Neural progenitor cell (in vitro differentiated cells): ENCODE results near the gene PROKR2. TPM values are rescaled to one million over a fixed set of nuclear protein-coding genes. Genes with fewer than 3 reads are reported as not detected.

Source experiments
- DNase-seq: peaks from one replicate; pipeline ENCODE4 v3.0.0-alpha.2; 2016; ENCODE audit warnings: low spot score
- H2AFZ ChIP-seq: fragments of 200-600 bp; sonication (generic); replicated peaks from 2 replicates; pipeline ENCODE4 v1.6.1; 2016; ENCODE audit warnings: antibody characterized with exemption
- H3F3A ChIP-seq: fragments of 200-600 bp; sonication (generic); 2 replicates; pipeline ENCODE4 v1.6.1; 2016; ENCODE audit warnings: antibody characterized with exemption, low read depth
- H3K27ac ChIP-seq: fragments of 200-600 bp; sonication (generic); 2 replicates; pipeline ENCODE4 v1.5.1; 2016; ENCODE audit warnings: mild to moderate bottlenecking
- H3K27me3 ChIP-seq: fragments of 200-600 bp; sonication (generic); 2 replicates; pipeline ENCODE4 v1.6.1; 2016; ENCODE audit warnings: mild to moderate bottlenecking, moderate library complexity
- H3K36me3 ChIP-seq: fragments of 200-600 bp; sonication (generic); 2 replicates; pipeline ENCODE4 v1.5.1; 2016
- H3K4me1 ChIP-seq: fragments of 200-600 bp; sonication (generic); 2 replicates; pipeline ENCODE4 v1.6.1; 2016; ENCODE audit warnings: mixed run types
- H3K4me2 ChIP-seq: fragments of 200-600 bp; sonication (generic); 2 replicates; pipeline ENCODE4 v1.6.1; 2016
- H3K4me3 ChIP-seq: fragments of 200-600 bp; sonication (generic); 2 replicates; pipeline ENCODE4 v1.5.1; 2016
- H3K79me2 ChIP-seq: fragments of 200-600 bp; sonication (generic); 2 replicates; pipeline ENCODE4 v1.6.1; 2016; ENCODE audit warnings: low read depth
- H3K9ac ChIP-seq: fragments of 200-600 bp; sonication (generic); 2 replicates; pipeline ENCODE4 v1.6.1; 2016
- H3K9me3 ChIP-seq: fragments of 200-600 bp; sonication (generic); 2 replicates; pipeline ENCODE4 v1.5.1; 2016; ENCODE audit warnings: low read depth
- H4K20me1 ChIP-seq: fragments of 200-600 bp; sonication (generic); 2 replicates; pipeline ENCODE4 v1.6.1; 2016; ENCODE audit warnings: low read depth
- H3K27ac Mint-ChIP-seq: 3 replicates; pipeline ENCODE4 v1.8.0; 2021; ENCODE audit warnings: mixed read lengths
- H3K27me3 Mint-ChIP-seq: 2 replicates; pipeline ENCODE4 v1.8.0; 2022; ENCODE audit warnings: low read depth, mild to moderate bottlenecking, inconsistent platforms, moderate library complexity, mixed read lengths; ENCODE audit not compliant: insufficient read depth
- H3K36me3 Mint-ChIP-seq: 3 replicates; pipeline ENCODE4 v1.8.0; 2021; ENCODE audit warnings: mixed read lengths
- H3K4me1 Mint-ChIP-seq: 3 replicates; pipeline ENCODE4 v1.8.0; 2021; ENCODE audit warnings: mixed read lengths
- H3K4me3 Mint-ChIP-seq: 3 replicates; pipeline ENCODE4 v1.8.0; 2021; ENCODE audit warnings: mild to moderate bottlenecking, moderate library complexity, mixed read lengths
- H3K9me3 Mint-ChIP-seq: 3 replicates; pipeline ENCODE4 v1.8.0; 2020; ENCODE audit warnings: mixed read lengths
- CTCF ChIP-seq: fragments of 200-600 bp; sonication (generic); IDR thresholded peaks from 2 replicates; pipeline ENCODE4 v1.5.1; 2017; ENCODE audit warnings: antibody characterized with exemption, mild to moderate bottlenecking
- EZH2 ChIP-seq: fragments of 200-600 bp; sonication (generic); IDR thresholded peaks from 2 replicates; pipeline ENCODE4 v1.6.1; 2017; ENCODE audit warnings: antibody characterized with exemption, mild to moderate bottlenecking, moderate library complexity
- EZH2phosphoT487 ChIP-seq: fragments of 200-600 bp; sonication (generic); IDR thresholded peaks from 2 replicates; pipeline ENCODE4 v1.6.1; 2017; ENCODE audit warnings: antibody characterized with exemption
- total RNA-seq: library from RNA; depleted of rRNA; stranded (reverse); fragments of >200 nt; gene quantifications from 2 replicates; pipeline ENCODE4 v1.2.3, GENCODE V29; 2015; ENCODE audit warnings: low replicate concordance

PROKR2 gene
- total RNA-seq, 1 donor from 2014 or later, result not detected

- Histone ChIP-seq H3F3A (no peaks in the 10 kb centered on the region), H3K27ac (no peak overlapping the region), H3K27me3 (peaks cover 48% of the 10 kb centered on the region), H4K20me1 (no peaks in the 10 kb centered on the region), H2AFZ (no peak overlapping the region), H3K79me2 (no peaks in the 10 kb centered on the region), H3K4me3 (no peak overlapping the region), H3K4me1 (peaks cover 10% of the 10 kb centered on the region), H3K4me2 (no peak overlapping the region), H3K9me3 (no peaks in the 10 kb centered on the region), H3K9ac (no peak overlapping the region), H3K36me3 (no peaks in the 10 kb centered on the region)
- peaks cover 3% of the 10 kb centered on the region for H3K36me3 Mint-ChIP-seq
- no peak overlapping the region for H3K4me3 Mint-ChIP-seq
- H3K27me3 Mint-ChIP-seq, result peaks cover 42% of the 10 kb centered on the region
- H3K4me1 Mint-ChIP-seq, result peaks cover 2% of the 10 kb centered on the region
- peaks cover 29% of the 10 kb centered on the region for H3K9me3 Mint-ChIP-seq
- no peak for DNase-seq
- no peak for TF ChIP-seq CTCF
- TF ChIP-seq EZH2, result no peak
- no peak for TF ChIP-seq EZH2phosphoT487
- no peak overlapping the region for H3K27ac Mint-ChIP-seq
Observed at GRCh38 chr20:5312518-5312917, 4.2 kb downstream of the PROKR2 start.

GRCh38 chr20:5309971-5310370, 6.8 kb downstream of the PROKR2 start:
- no peaks in the 10 kb centered on the region for H3K9me3 ChIP-seq
- no peaks in the 10 kb centered on the region for H4K20me1 ChIP-seq
- no peaks in the 10 kb centered on the region for H3K4me1 Mint-ChIP-seq
- TF ChIP-seq EZH2, result no peak
- no peak for TF ChIP-seq EZH2phosphoT487
- TF ChIP-seq CTCF, result no peak
- no peak overlapping the region for H3K27ac Mint-ChIP-seq
- H3F3A ChIP-seq, result no peaks in the 10 kb centered on the region
- no peak overlapping the region for H3K4me3 ChIP-seq
- H3K27me3 Mint-ChIP-seq, result peaks cover 23% of the 10 kb centered on the region
- peaks cover 3% of the 10 kb centered on the region for H3K36me3 Mint-ChIP-seq
- no peaks in the 10 kb centered on the region for H3K36me3 ChIP-seq
- peaks cover 33% of the 10 kb centered on the region for H3K9me3 Mint-ChIP-seq
- no peak for DNase-seq
- H3K9ac ChIP-seq, result no peak overlapping the region
- H3K27me3 ChIP-seq, result peaks cover 22% of the 10 kb centered on the region
- no peak overlapping the region for H3K4me2 ChIP-seq
- H3K79me2 ChIP-seq, result no peaks in the 10 kb centered on the region
- H3K27ac ChIP-seq, result no peak overlapping the region
- H3K4me1 ChIP-seq, result no peaks in the 10 kb centered on the region
- H2AFZ ChIP-seq, result no peak overlapping the region
- no peak overlapping the region for H3K4me3 Mint-ChIP-seq

- Histone ChIP-seq H3K4me1 (no peaks in the 10 kb centered on the region), H3K4me3 (no peak overlapping the region), H3K36me3 (no peaks in the 10 kb centered on the region), H3K27me3 (no peaks in the 10 kb centered on the region), H3K9ac (no peak overlapping the region), H4K20me1 (no peaks in the 10 kb centered on the region), H3K79me2 (no peaks in the 10 kb centered on the region), H3K9me3 (no peaks in the 10 kb centered on the region), H3K27ac (no peak overlapping the region), H2AFZ (no peak overlapping the region), H3K4me2 (no peak overlapping the region), H3F3A (no peaks in the 10 kb centered on the region)
- TF ChIP-seq EZH2 (no peak), CTCF (no peak), EZH2phosphoT487 (no peak)
- Mint-ChIP-seq H3K36me3 (no peaks in the 10 kb centered on the region), H3K9me3 (no peaks in the 10 kb centered on the region), H3K27ac (no peak overlapping the region), H3K27me3 (peaks cover 8% of the 10 kb centered on the region), H3K4me1 (no peaks in the 10 kb centered on the region), H3K4me3 (no peak overlapping the region)
- peak; percentile 7 for DNase-seq
Observed at GRCh38 chr20:5298811-5299210, 17.9 kb downstream of the PROKR2 start.
